Effector CD8-positive, alpha-beta T cell (primary cell): Measurements from ENCODE around the gene STAT4.

Experiments used
- DNase-seq: peaks from one replicate; lab custom pipeline; 2025; lab: John Stamatoyannopoulos, UW

STAT4 gene

DNA sequence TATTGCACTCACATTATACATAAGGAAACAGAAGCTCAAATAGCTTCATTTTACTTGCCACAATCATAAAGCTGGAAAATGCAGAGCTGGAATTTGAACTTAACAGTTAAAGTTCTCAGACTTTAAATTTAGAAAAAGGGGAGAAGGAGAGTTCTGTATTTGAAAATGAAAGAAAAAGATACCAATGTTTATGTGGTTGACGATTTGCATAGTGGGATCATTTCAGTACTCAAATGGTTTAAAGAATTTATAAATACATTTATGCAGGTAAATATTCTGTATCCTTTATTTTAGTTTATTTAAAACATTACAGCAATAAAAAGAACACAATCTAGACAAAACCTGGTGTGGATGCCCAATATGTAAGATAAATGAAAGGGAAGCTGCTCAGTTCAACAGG, 25.5 kb upstream of the STAT4 start:
- DNase-seq = no peak

DNA sequence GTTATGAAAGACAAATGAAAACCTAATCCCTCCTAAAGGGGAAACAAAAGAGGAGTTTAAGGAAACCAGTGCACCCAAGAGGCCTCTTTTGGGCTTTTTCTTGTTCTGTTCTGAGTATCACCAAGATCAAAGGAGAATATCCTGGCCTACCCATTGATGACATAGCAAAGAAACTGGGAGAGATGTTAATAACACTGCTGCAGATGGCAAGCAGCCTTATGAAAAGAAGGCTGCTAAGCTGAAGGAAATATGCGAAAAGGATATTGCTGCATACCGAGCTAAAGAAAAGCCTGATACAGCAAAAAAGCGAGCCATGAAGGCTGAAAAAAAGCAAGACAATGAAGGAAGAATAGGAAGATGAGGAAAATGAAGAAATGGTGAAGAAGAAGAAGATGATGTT, 23.6 kb upstream of the STAT4 start:
- DNase-seq = no peak

DNA sequence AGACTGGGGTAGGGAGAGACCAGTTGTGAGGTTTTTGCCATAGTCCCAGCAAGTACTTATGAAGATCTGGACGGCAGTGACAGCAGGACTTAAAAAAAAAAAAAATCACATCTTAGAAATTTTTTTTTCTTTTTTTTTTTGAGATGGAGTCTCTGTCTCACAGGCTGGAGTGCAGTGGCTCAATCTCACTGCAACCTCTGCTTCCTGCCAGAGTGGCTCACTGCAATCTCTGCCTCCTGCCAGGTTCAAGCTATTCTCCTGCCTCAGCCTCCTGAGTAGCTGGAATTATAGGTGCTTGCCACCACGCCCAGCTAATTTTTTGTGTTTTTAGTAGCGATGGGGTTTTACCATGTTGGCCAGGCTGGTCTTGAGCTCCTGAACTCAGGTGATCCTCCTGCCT, 22.4 kb upstream of the STAT4 start:
- DNase-seq = no peak

- DNase-seq = no peak
These were observed 21.0 kb upstream of the STAT4 start for GRCh38 chr2:191171708-191172355.

- DNase-seq = no peak
These were observed 20.5 kb upstream of the STAT4 start for GRCh38 chr2:191171286-191171685.

- no peak for DNase-seq
These were observed 20.0 kb upstream of the STAT4 start for GRCh38 chr2:191170773-191171172.

- DNase-seq = no peak
These were observed 19.5 kb upstream of the STAT4 start for GRCh38 chr2:191170301-191170636.

DNA sequence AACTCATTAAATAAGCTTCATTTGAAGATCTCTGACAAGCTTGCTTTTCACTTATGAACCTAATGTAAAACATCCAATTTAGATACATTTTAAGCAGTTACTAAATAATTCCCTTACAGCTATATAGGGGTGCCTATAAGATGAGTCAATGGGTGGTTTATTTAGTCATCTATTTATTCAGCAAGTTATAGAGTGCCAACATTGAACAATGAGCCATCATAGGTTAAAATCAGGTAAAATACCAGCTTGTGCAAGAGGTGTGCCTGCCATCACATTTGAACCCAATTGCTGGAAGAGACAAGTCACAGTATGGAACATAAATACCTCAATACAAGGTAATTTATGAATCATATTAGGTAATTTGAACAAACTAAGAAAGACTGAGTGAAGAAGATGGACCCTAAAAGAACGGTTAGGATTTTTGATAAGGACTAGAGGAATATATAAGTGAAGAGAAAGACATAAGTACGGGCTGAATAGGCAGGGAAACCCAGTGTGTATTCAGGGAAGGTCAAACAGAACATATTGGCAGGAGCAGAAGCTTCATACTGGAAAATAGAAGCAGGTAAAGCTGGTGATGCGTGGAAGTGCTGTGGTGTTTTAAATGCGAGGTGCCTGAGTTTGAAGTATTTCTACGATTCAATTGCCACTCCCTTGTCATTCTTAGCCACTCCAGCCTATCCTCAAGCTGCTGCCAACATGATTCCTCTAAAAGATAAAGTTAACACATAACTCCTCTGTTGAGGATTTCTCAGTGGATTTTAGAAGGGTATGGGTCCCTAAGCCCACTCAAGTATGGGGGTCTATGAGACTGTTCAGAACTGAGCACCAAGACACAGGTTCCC, 18.9 kb upstream of the STAT4 start:
- DNase-seq = no peak

DNA sequence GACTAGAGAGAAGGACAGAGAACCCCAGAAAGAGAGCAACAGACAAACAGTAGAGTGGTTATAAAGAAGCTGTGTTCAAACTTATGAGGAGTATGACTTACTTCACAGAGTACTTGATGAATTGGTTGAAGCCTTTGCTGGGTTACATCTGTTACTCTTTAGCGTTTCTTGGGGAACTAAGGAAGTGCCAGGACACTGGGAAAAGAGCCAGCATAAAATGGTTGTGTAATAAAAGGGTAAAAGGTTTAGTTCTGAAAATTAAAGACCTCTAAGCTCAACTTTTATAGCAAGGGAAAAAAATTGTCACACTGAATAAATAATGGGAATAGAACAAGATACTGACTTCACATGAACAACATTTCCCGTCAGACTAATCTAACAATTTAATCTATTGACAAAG, 17.0 kb upstream of the STAT4 start:
- DNase-seq = no peak

DNA sequence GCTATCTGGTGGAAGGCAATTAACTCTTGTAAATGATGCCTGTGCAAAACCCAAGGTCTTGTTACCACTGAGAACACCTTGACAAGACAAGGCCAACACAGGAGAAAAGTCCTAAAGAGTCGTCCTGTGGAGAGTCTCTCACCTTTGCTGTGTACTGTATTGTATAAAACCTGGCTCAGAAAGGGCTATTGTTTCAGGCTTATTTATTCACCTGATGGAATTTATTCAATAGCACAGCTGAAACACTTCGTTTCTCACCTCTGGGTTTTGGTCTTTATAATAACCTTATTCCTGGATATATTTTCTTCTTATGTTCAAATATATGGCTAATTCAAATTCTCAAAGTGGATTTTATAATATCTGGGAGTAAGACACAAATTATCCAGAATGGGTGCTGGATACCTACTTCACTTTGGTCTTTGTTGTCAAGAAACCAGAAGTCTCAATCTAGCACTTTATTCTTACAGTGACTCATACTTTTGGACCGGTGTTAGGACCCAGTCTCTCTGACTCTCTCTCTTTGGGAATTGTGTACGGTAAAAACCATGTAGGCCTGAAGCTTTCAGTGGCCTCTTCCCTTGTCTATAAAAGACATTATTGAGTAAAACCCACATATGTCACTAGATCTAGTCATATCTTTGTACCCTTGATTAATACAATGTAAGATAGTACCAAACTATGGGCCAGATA, 16.1 kb upstream of the STAT4 start:
- DNase-seq = no peak

GRCh38 chr2:191166111-191166755, 15.4 kb upstream of the STAT4 start:
- no peak for DNase-seq

GRCh38 chr2:191165176-191165643, 14.4 kb upstream of the STAT4 start:
- no peak for DNase-seq

DNA sequence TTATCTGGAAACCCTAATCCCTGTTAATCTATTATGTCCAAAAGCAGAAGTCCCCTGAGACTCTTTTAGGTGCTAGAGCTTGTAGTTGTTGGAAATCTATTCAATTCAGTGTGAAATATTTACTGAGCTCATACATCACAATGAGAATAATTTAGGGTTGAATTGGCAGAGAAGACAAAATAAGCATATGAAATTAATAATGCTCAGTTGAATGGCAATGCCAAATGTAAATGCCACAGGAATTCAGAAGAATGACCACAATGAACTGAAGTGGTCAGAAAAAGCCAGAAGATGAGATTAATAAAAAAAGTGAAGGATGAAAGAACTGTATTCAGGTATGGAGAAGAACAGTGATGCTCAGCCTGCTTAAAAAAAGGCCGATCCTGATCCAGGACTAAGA, 8.0 kb upstream of the STAT4 start:
- no peak for DNase-seq

DNA sequence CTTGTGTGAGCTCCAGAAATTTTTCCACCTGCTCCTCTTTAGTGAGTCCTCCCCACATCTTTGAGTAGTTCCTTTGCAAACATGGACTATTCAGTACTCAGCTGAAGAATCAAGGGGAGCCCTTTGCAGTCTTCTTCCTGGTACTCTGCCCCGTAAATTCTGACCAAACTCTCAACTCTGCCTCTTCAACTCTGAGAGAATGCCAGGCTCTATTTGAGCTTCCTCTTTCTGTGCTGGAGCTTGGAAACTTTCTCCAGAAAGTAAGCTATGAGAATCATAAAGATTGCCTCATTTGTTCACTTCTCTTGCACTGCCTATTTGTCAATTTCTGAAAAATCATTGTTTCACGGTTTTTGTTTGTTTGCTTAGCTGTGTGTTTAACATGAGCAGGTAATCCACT, 7.4 kb upstream of the STAT4 start:
- DNase-seq = no peak

DNA sequence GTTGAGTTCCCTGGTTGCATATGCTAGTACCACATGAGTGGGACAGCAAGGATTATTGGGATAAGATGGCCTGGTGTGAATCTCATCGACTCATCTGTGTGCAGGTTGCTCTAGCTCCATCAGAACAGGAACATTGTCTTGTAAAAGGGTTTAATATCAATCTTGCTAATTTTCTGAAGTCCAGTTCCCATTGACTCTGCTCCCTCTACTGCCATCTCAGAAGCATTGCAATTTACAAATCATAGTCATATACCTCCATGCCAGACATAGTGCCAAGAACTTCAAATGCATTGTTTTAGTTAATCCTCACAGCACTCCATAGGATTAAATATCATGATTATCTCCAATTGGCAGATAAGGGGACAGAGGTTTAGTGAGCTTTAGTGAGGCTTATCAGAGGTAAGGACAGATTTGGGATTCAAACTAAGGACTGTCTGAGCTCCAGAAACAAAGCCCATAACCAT, 4.8 kb upstream of the STAT4 start:
- DNase-seq = no peak

DNA sequence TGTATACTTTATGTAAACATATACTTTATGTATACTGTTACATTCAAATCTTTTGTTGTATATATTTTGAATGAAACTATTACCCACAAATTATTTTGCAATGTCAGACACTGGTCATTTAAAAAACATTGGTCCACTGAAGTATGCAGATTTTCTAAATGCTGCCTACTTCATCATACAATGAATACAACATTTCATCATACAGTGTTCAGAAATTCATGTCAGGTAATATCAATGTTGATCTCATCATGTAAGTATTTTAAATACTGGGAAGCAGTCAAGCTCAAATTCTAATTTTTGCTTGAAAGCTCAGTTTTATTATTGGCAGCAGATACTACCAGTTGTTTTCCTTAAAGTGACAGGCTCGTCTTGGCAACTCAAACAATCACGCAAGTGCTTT, 2.9 kb upstream of the STAT4 start:
- no peak for DNase-seq

DNA sequence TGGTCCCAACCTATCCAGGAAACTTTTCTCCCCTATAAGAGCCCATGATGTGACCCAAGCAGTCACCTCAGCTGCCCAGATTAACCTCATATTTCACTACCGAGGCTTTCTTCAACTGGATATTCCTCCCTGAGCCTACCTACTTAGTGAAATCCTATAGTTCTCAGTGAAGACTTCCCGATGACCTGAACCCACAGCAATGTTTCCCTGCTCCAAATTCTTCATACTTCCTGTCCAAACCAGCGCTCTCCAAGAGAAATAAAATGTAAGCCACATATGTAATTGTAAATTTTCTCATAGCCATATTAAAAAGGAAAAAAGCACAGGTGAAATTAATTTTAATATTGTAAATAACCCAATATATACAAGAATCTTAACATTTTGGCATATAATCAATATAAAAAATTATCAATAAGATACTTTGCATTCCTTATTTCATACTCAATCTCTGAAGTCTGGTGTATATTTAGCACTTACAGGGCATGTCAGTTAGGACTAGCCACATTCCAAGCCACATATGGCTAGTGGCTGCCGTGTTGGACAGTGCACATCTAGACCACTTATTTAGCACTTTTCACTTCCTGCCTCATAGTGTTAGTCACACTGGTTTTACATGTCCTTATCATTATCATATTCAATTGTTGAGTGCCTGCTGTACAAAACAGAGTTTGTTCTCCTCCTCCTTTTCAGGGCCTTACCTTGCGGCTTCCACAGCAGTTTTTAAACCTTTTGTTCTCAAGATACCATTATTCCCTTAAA, 1.9 kb upstream of the STAT4 start:
- no peak for DNase-seq

- DNase-seq = no peak
These were observed 537 bp upstream of the STAT4 start for GRCh38 chr2:191151331-191151730.

DNA sequence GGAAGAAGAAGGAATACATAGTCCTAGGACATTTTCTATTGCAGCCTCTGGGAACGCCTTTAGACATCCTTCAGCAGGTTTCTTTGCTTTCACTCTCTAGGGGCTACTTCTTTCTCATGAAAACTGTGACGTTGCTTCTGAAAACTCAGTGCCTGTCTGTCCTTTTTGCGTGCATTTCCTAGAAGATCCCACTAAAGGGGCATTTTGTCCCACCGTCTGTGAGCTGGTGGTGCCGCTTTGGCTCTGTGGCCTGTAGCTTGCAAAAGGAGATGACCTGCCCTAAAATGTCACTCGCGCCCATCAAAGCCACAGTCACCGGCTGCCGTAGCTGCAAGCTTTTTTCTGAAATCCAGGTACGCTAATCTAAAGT, 579 bp downstream of the STAT4 start:
- DNase-seq = no peak

- DNase-seq = no peak
These were observed 1.4 kb downstream of the STAT4 start for GRCh38 chr2:191149391-191149790.

DNA sequence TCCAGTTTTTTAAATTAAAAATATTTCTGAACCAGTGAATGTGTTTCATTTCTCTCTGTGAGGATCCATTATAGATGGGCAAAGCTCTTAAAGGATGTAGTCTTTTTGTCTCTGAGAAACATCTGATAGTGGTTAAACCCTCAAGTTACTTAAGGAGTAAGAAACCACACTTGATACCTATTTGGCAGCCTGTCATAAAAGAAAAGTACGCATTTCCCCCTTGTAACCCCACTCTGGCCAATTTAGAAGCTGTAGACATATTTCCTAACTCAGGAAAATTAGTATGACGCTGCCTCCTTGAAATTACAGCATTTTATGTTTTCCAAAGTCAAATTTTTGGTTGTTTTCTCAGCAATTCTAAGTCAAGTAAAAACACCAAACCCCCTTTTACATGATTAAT, 2.0 kb downstream of the STAT4 start:
- no peak for DNase-seq

DNA sequence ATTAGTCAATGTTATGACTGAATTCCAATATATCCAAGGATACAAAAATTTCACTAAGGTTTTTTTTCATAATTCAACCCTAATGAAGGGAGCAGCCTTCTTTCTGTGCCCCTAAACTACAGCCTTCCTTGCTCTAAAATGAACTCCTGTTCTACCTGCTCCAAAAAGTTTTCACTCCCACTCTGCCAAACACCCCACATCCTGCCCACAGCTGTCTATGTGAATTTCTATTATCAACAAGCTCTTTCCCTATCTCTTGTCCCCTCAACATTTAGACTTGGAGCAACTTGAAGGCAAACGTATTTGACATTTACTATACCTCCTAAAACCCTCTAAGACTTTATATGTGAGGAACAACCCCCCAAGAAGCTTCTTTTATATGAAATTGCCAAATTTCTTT, 2.5 kb downstream of the STAT4 start:
- DNase-seq = no peak
